Measurements from ENCODE around the gene USP48.

The USP48 gene

DNA sequence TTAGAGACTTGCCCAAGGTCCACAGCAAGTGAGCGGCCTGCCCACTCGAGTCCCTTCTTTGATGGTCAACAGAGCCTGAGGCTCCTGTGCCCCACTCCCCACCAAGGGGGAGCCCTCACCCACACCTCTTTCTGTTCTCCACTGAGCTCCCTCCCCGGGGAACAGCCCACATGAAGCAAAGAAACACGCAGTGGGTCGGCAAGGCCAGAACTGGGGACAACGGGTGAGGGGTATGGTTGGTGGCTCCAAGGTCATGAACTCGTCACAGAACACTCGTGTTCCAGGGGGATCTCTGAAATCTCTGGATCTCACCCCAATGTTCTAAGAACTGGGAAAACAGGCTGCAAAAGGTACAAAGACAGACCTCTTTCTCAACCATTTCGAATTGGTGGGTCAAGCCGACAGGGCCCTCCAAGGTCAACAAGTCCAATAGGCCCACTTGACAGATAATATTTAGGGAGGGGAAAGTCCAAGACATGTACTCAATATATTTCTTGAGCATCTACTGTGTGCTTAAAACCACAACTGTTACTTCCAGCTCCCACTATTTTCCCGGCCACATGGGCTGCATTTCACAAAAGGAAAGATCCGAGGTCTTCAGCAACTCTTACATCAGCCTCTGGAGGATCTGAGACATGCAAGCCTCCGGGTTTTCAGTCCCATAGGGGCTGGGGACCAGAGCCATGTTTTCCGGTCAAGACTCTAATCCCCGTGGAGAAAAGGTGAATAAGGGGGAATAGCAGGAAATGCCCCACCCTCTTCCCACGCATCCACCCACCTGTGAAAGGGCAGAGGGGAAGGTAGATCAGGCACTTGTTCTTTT, 112.7 kb downstream of the USP48 start:
- POLR2A ChIA-PET (ENCODE audit: low non-redundant PET): no interaction called here
- TF ChIP-seq, protein P1, sequence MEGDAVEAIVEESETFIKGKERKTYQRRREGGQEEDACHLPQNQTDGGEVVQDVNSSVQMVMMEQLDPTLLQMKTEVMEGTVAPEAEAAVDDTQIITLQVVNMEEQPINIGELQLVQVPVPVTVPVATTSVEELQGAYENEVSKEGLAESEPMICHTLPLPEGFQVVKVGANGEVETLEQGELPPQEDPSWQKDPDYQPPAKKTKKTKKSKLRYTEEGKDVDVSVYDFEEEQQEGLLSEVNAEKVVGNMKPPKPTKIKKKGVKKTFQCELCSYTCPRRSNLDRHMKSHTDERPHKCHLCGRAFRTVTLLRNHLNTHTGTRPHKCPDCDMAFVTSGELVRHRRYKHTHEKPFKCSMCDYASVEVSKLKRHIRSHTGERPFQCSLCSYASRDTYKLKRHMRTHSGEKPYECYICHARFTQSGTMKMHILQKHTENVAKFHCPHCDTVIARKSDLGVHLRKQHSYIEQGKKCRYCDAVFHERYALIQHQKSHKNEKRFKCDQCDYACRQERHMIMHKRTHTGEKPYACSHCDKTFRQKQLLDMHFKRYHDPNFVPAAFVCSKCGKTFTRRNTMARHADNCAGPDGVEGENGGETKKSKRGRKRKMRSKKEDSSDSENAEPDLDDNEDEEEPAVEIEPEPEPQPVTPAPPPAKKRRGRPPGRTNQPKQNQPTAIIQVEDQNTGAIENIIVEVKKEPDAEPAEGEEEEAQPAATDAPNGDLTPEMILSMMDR (conservative IDR thresholded peaks at IDR 0.05; ENCODE audit: low read depth): no peak
- CTCF ChIA-PET: no interaction called here
- H3K27ac ChIP-seq: no peak overlapping the region
- no peak for DNase-seq (ENCODE audit: low spot score)

DNA sequence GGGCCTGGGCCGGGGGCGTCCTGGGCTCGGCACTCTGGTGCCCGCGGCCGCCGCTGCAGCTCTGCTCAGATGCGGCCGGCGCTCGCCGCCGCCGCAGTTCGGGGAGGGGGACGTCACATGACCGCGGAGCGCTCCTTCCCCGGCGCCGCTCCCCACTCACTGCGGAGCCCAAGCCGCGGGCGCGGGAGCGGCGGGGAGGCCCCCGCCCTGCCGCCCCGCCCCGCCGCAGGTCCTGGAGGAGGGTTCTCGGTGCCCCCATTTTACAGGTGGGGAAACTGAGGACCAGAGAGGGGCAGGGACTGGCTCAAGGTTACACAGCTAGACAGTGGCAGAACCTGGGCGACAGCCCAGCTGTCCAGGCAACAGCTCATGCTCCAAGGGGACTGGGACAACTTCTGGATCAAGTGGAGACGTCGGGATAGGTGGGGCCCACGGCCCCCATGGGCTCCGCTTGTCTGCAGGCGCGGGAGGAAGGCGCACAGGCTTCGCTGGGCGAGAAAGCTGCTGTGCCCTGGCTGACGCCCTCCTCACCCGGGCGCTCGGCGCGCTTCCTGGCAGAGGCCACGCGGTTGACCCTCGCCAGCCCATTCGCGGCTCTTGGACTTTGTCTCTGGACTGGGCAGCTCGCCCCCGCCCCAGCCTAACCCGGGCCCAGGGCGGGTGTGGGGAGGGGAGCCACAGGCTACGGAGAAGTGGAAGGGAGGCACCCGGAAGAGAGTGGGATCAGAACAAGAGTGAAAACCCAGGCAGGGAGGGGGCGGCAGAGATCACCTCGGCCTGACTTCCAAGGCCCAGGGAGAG, 113.5 kb downstream of the USP48 start, which contains the start of gene RAP1GAP:
Gene RAP1GAP, minus strand, starts transcription at position 100 of the 801 bp plus-strand sequence. CDS start 49,325 bp downstream, outside the sequence.
- TF ChIP-seq, protein P1 (conservative IDR thresholded peaks at IDR 0.05; ENCODE audit: low read depth): no peak
- POLR2A ChIA-PET (ENCODE audit: low non-redundant PET): no interaction called here
- DNase-seq (ENCODE audit: low spot score): no peak
- H3K27ac ChIP-seq: no peak within 1 kb of the TSS
- CTCF ChIA-PET: interaction anchor here (0.6 kb wide), 1 partner anchor 160 kb away, joined by 3 read pairs; the partner anchor contains the start of gene ALPL

DNA sequence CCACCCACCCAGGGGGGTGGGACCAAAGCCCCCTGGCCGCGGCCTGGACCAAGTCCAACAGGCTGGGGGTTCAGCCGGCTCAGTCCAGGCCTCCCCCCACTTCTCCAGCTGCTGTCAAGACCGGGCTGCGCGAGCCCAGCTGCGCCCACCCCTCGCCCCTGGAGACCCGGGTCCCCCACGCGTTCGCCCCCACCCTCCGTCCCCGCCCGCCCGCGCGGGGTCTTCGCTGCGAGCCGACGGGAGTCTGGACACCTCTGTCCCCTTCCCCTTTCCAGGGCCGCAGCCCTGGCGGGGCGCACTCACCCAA, 114.0 kb downstream of the USP48 start:
- CTCF ChIA-PET: no interaction called here
- H3K27ac ChIP-seq: no peak overlapping the region
- DNase-seq (ENCODE audit: low spot score): no peak
- TF ChIP-seq, protein P1 (conservative IDR thresholded peaks at IDR 0.05; ENCODE audit: low read depth): no peak
- POLR2A ChIA-PET (ENCODE audit: low non-redundant PET): no interaction called here

DNA sequence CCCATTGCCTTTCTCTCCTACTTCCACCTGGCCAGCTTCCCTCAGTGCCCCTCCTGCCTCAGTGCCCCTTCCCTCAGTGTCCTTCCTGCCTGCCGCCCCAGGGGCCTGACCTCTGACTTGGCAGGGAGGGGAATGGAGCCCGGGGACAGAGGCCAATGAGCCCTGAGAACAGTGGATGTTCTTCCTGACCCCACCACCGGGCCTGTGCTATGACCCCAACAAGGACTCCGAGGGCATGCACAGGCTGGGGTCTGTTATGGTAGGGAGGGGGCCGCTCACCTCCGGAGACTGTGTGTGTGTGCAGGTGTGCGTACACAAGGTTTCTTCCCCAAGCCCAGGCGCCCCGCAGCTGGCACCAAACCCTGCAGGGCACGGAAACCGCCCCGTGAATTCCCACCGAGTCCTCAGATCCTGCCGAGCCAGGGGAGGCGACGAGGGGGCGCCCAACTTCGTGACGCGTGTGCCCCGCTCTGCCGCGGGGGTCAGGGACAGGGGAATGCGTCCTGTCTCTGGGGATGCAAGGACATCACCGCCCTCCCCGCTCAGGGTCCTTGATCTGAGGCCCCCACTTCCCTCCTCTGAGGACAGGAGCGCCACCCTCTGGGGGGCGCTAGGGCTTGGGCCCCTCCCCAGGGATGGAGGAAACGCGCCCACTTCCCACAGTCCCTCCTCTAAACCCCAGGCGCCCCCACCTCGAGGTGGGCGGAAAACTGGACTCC, 114.6 kb downstream of the USP48 start:
- ChIA-PET CTCF (no interaction called here), POLR2A (ENCODE audit: low non-redundant PET) (no interaction called here)
- TF ChIP-seq, protein P1 (conservative IDR thresholded peaks at IDR 0.05; ENCODE audit: low read depth): no peak
- no peak overlapping the region for H3K27ac ChIP-seq
- no peak for DNase-seq (ENCODE audit: low spot score)

DNA sequence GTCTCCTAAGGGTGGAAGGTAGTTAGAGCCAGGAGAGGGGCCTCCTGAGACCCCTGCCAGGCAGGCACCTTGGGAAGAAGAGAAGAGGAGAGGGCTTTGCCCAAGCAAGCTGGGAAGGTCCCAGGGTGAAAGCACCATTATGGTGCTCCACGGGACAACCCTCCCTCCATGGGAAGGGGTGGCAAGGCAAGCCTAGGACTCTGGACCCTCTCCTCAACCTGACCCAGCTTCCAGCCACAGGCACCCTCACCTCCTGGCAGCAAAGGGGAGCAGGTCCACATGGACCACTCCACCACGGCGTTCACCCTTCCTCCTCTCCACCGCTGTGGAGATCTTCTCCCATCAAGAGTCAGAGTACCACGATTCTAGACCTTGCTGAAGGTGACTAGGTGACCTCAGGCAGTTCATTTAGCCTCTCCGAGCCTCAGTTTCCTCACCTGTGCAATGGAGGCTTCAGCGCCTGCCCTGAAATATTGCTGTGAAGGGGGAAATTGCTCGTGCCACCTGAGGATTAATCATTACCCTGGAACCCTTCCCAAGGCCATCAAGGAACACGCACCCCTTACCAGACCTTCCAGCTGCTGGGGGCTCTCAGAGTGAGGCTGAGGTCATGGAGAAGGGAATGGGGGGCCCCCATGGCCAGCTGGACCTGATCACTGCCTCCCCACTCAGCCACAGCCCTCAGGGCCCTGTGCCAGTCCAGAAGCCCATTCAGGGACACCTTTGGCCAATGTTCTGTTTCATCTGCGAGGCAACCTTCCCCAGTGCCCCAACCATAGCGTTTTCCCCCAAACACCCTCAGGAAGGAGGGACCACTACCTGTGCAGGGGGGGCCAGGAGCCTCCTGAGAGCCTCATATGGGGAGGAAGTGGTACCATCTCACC, 115.4 kb downstream of the USP48 start:
- ChIA-PET POLR2A (ENCODE audit: low non-redundant PET) (no interaction called here), CTCF (no interaction called here)
- TF ChIP-seq, protein P1 (conservative IDR thresholded peaks at IDR 0.05; ENCODE audit: low read depth): no peak

More for the DNA sequence above, 115.4 kb downstream of the USP48 start:
- no peak for DNase-seq (ENCODE audit: low spot score)
- H3K27ac ChIP-seq: no peak overlapping the region
